HG03045 (cell line): ENCODE data around the gene ITPRIP.

Source experiments
- ATAC-seq: cut with Tn5 transposase; IDR thresholded peaks from one replicate; pipeline ENCODE4 v1.9.1; 2021; ENCODE audit warnings: mild to moderate bottlenecking, moderate library complexity; ENCODE audit not compliant: unreplicated experiment

ITPRIP gene

DNA sequence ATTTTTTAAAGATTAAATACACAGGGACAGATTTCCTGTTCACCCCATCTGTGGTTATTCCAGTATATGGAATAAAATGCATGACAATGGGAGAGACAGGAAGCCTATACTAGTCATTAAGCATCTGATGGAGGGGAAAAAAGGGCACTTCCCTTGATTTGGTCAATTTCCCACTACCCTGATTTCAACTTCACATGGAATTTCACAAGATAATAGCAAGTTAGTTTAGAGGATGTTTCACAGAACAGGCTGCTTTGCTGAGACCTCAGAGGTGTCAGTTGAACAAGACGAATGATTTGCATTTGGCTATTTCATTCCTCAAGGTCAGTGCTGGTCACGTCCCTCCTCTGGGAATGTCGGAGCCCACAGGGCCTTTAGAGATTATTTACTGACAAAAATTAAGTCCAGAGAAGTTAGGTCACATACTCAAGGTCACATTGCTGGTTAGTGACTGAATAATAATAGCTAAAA, 4.7 kb upstream of the ITPRIP start:
- no peak for ATAC-seq

DNA sequence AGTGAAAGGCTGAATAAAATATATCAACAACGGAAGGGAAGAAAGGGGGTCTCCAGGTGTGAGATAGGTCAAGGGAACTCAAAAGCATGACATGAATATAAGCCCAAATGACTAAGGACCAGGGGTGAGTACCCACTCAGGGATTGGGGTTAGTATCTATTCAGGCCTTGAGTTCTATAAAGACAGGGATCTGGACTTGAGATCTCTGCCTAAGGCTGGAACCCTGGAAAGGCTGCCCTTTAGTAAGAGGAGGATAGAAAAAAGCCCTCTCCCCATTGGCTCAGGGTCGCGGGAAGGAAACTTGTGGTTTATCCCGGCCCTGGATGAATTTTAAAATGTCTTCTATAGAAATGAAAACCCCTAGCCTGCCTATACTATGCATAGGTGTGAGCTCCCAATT, 2.4 kb upstream of the ITPRIP start:
- no peak for ATAC-seq

DNA sequence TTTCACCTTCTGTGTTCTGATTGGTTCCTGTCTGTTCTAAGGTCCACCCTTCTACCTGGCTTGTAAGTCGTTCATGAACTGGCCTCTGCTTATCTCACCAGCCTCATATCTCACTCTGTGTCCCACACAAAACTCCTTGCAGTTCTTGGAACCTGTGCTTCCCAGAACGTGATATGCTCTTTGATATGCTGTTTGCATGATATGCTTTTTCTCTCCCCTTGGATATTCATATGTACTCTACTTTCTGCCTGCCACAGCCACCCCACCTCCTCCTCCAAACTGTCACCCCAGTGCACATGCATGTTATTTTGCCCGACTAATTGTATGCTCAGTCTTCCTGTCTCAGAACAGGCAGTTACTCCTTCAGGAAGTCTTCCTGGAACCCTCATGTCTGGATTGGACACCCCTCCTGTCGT, 1.9 kb upstream of the ITPRIP start:
- no peak for ATAC-seq

GRCh38 chr10:104339469-104340110, 1.3 kb upstream of the ITPRIP start:
- no peak for ATAC-seq

- peak; percentile 44 for ATAC-seq
Measured at GRCh38 chr10:104337521-104337984, 712 bp downstream of the ITPRIP start.

GRCh38 chr10:104336821-104337467, 1.3 kb downstream of the ITPRIP start:
- ATAC-seq = no peak

- no peak for ATAC-seq
Measured at GRCh38 chr10:104334965-104335650, 3.2 kb downstream of the ITPRIP start.

GRCh38 chr10:104334561-104334960, 3.7 kb downstream of the ITPRIP start:
- no peak for ATAC-seq

DNA sequence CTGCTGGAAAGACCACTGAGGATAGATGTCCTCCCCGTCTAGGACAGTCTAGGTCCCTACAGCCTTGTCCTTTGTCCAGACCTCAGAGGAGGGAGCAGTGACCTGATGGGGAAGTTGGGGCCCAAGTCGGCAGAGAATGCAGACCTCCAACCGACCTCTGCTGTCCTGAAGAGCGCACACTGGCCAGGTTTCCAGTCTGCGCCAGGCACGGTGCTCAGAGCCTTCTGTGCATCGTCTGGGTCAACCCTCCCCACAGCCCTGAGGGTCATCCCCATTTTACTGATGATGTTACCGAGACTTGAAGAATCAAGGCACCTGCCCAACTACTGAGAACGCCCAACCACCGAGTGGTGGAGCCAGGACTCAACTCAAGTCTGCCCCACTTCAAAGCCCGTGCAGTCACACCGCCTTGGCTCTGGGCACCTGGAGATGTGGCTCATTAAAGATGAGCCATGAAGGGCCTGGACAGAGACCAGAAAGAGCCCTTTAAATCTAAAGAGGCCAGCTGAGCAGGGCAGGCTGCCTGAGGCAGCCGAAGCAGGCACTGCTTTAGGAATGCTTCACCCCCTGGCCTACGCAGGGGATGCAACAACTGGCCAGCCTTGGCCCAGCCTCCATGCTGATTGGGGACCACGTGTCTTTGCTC, 4.4 kb downstream of the ITPRIP start:
- ATAC-seq = no peak

GRCh38 chr10:104333032-104333727, 5.1 kb downstream of the ITPRIP start:
- ATAC-seq = no peak

- ATAC-seq = no peak
Measured at GRCh38 chr10:104332243-104333031, 5.8 kb downstream of the ITPRIP start.

- no peak for ATAC-seq
Measured at GRCh38 chr10:104331208-104331838, 6.9 kb downstream of the ITPRIP start.

DNA sequence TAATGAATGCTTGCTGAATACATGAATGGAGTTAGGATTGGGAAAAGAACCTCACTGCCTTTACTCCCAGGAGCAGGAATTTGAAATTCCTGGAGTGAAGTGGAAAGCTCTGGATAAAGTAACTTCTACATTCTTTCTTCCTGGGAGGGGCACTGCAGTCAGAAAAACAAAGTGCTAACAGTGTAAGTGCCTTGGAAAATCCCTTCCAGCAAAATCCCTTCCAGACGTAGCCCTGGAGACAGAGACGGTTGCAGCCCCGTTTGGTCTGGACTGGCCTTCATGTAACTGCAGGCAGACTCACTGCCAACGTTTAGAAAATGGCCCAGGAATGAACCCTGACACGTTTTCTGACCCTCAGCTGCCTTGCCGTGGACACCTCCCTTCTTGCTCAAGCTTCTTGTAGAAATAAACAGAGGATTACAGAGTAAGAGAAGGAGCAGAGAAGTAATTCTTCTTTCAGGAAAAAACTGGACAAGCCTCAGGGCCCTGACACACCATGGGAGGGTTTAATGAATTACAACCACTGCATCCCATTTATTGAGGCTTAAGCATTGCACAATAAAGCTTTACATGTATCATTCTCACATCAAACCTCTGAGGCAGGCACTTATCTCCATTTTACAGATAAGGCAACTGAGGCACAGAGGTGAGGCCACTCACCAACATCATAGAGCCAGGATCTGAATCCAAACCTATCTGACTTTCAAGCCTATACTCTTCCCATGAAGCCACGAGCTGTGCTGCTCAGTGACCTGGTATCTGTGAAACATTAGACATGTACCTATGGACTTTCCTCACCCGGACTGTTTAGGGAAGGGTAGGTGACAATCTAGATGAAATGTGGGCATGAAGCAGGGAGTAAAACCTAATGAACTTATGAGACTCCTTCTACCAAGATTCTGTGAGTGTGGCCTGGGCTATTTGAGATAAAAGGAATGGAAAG, 7.8 kb downstream of the ITPRIP start:
- no peak for ATAC-seq

DNA sequence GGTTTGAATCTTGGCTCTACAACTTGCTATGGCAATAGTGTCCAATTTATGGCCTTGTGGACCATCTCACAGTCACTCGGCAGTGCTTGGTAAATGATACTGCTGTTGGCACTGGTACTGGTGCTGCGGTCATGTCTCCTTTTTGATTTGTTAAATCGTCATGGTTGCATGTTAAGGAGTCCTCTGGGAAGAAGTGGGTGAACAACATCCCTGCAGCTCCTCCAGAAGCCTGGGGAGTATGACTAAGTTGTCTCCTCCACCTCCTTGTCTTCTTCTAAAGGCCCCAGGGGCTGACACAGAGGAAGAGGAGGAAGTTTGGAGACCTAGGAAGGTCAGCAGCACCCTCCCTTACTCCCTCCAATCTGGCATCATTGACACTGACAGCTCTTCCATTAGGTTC, 8.5 kb downstream of the ITPRIP start:
- no peak for ATAC-seq

- peak; percentile 53 for ATAC-seq
Measured at GRCh38 chr10:104328896-104329710, 9.2 kb downstream of the ITPRIP start.

GRCh38 chr10:104328646-104328895, 9.7 kb downstream of the ITPRIP start:
- ATAC-seq = no peak

GRCh38 chr10:104327745-104328645, 10.3 kb downstream of the ITPRIP start:
- no peak for ATAC-seq
